Measurements from ENCODE around the gene ASTN2. TPM values are rescaled to one million over a fixed set of nuclear protein-coding genes. Genes with fewer than 3 reads are reported as not detected.

ASTN2 gene
- total RNA-seq, 4 donors from 2014 or later: 3.3 to 10.2 (median 6.3) TPM

GRCh38 chr9:116499434-116499833, 915.4 kb downstream of the ASTN2 start:
- no peaks in the 10 kb centered on the region for H3K27me3 ChIP-seq
- no peak for TF ChIP-seq POLR2A (IDR thresholded peaks at IDR 0.05)
- TF ChIP-seq CTCF (IDR thresholded peaks at IDR 0.05): no peak

GRCh38 chr9:116497095-116497890, 917.6 kb downstream of the ASTN2 start:
- no peaks in the 10 kb centered on the region for H3K27me3 ChIP-seq
- TF ChIP-seq CTCF (IDR thresholded peaks at IDR 0.05): no peak
- TF ChIP-seq POLR2A (IDR thresholded peaks at IDR 0.05): no peak
- H3K4me3 ChIP-seq: no peak overlapping the region
- peaks cover 0 to 12% (median 0%) of the 10 kb centered on the region in 4 donors for H3K4me1 ChIP-seq
- H3K27ac ChIP-seq: no peak overlapping the region
- DNase-seq: no peak
- H3K9me3 ChIP-seq: no peaks in the 10 kb centered on the region
- no peaks in the 10 kb centered on the region for H3K36me3 ChIP-seq

More at GRCh38 chr9:116499434-116499833, 915.4 kb downstream of the ASTN2 start:
- DNase-seq: no peak
- Histone ChIP-seq H3K27ac (no peak overlapping the region), H3K9me3 (no peaks in the 10 kb centered on the region), H3K4me1 (peaks cover 0 to 12% (median 0%) of the 10 kb centered on the region in 4 donors), H3K36me3 (no peaks in the 10 kb centered on the region), H3K4me3 (no peak overlapping the region)

GRCh38 chr9:116496167-116496566, 918.7 kb downstream of the ASTN2 start:
- no peak for DNase-seq
- H3K27ac ChIP-seq: no peak overlapping the region
- H3K27me3 ChIP-seq: no peaks in the 10 kb centered on the region
- no peaks in the 10 kb centered on the region for H3K36me3 ChIP-seq
- TF ChIP-seq POLR2A (IDR thresholded peaks at IDR 0.05) (no peak), CTCF (IDR thresholded peaks at IDR 0.05) (no peak)
- H3K4me1 ChIP-seq: peaks cover 0 to 12% (median 0%) of the 10 kb centered on the region in 4 donors
- H3K9me3 ChIP-seq: no peaks in the 10 kb centered on the region
- H3K4me3 ChIP-seq: no peak overlapping the region

GRCh38 chr9:116495725-116496124, 919.1 kb downstream of the ASTN2 start:
- Histone ChIP-seq H3K36me3 (no peaks in the 10 kb centered on the region), H3K27me3 (no peaks in the 10 kb centered on the region), H3K4me3 (no peak overlapping the region), H3K9me3 (no peaks in the 10 kb centered on the region), H3K27ac (no peak overlapping the region), H3K4me1 (peaks cover 0 to 12% (median 0%) of the 10 kb centered on the region in 4 donors)
- DNase-seq: no peak
- TF ChIP-seq CTCF (IDR thresholded peaks at IDR 0.05): no peak

GRCh38 chr9:116494815-116495634, 919.8 kb downstream of the ASTN2 start:
- no peak overlapping the region for H3K4me3 ChIP-seq
- H3K36me3 ChIP-seq: no peaks in the 10 kb centered on the region
- no peak for TF ChIP-seq POLR2A (IDR thresholded peaks at IDR 0.05)
- TF ChIP-seq CTCF (IDR thresholded peaks at IDR 0.05): peak in 4 of 6 experiments; percentile 58 to 71 (median 66)
- H3K9me3 ChIP-seq: no peaks in the 10 kb centered on the region
- H3K27me3 ChIP-seq: no peaks in the 10 kb centered on the region
- DNase-seq: peak in 1 of 3 donors; percentile 74
- peaks cover 0 to 7% (median 0%) of the 10 kb centered on the region in 4 donors for H3K4me1 ChIP-seq
- H3K27ac ChIP-seq: no peak overlapping the region

Data from Peyer's patch (tissue), 4 donors.